Right lobe of liver (tissue), 6 donors: ENCODE results near the gene RGL1. TPM values are rescaled to one million over a fixed set of nuclear protein-coding genes. Genes with fewer than 3 reads are reported as not detected.

ENCODE experiments used
- ATAC-seq, 4 donors: fragments of 200-7000 bp; cut with Tn5 transposase; one replicate each; pipeline ENCODE4 v1.9.1; 2020; ENCODE audit warnings: mild to moderate bottlenecking in 4 of 4, moderate library complexity in 4 of 4
- DNase-seq, 3 donors: peaks; one replicate each; pipeline ENCODE4 v3.0.0-alpha.2; 2020
- H3K27ac ChIP-seq, 3 donors: fragments of 200-600 bp; one replicate each; pipeline ENCODE4 v1.8.0; 2022
- H3K27me3 ChIP-seq, 2 donors: fragments of 200-600 bp; one replicate each; pipeline ENCODE4 v1.8.0; 2022
- H3K36me3 ChIP-seq, 4 donors: fragments of 200-600 bp; sonication (generic) in 1 of 4; one replicate each; pipeline versions ENCODE4 v1.5.1 to v1.8.0; 2017 to 2022; ENCODE audit warnings: control low read depth in 1 of 4
- H3K4me1 ChIP-seq, 4 donors: fragments of 200-600 bp; sonication (generic) in 1 of 4; one replicate each; pipeline versions ENCODE4 v1.5.1 to v1.8.0; 2017 to 2022; ENCODE audit warnings: control low read depth in 1 of 4
- H3K4me3 ChIP-seq, 3 donors: fragments of 200-600 bp; one replicate each; pipeline ENCODE4 v1.8.0; 2022
- H3K9me3 ChIP-seq, 4 donors: fragments of 200-600 bp; sonication (generic) in 1 of 4; one replicate each; pipeline versions ENCODE4 v1.5.1 to v1.8.0; 2017 to 2022; ENCODE audit warnings: control low read depth in 1 of 4
- POLR2A ChIP-seq: fragments of 450-650 bp; IDR thresholded peaks from one replicate; pipeline ENCODE4 v1.6.1; 2017; ENCODE audit warnings: antibody characterized with exemption, mild to moderate bottlenecking
- WGBS: methylation state at CpG from one replicate; pipeline ENCODE4 v1.1.6; 2018; ENCODE audit warnings: low coverage, low lambda C conversion rate; ENCODE audit not compliant: insufficient coverage; ENCODE audit errors: missing lambda C conversion rate; 5-methylcytosine and 5-hydroxymethylcytosine counted together
- intact Hi-C, 2 donors: fragments of 100-400 bp; cut with DNase I; formaldehyde crosslinking; loops; one replicate each; pipeline versions ENCODE4 v1.11.2 to v1.14.1; 2022
- total RNA-seq, 6 experiments: library from RNA; depleted of rRNA in 2 of 6; stranded (reverse); fragments of >200 nt in 2 of 6; fragmentation: NEBNext Ultra II Directional in 3 of 6; extraction: Animal tissue kit (Norgen Biotek cat#: 25700) in 3 of 6; gene quantifications; one replicate each; pipeline versions ENCODE4 v1.1.0 to v1.2.4, GENCODE V29; 2016 to 2023
- TF ChIP-seq, protein P1 (sequence below), 4 donors: fragments of 200-600 bp in 3 of 4; fragments of 450-650 bp in 1 of 4; IDR thresholded peaks; one replicate each; pipeline versions ENCODE4 v1.5.1 to v1.8.0; 2016 to 2022; ENCODE audit warnings: antibody characterized with exemption in 4 of 4, mild to moderate bottlenecking in 2 of 4
- donor health status: DM: no; HTN: yes; CAD: no.
- donor health status: DM: no; HTN: no; CAD: no.
- donor health status: DM: no; HTN: no; CAD: no.
- donor health status: DM: no; HTN: yes; CAD: no.
- donor health status: DM: no; HTN: yes; CAD: no.

The RGL1 gene
- total RNA-seq, 6 experiments from 2014 or later: 5.5 to 13.1 (median 6.9) TPM

DNA sequence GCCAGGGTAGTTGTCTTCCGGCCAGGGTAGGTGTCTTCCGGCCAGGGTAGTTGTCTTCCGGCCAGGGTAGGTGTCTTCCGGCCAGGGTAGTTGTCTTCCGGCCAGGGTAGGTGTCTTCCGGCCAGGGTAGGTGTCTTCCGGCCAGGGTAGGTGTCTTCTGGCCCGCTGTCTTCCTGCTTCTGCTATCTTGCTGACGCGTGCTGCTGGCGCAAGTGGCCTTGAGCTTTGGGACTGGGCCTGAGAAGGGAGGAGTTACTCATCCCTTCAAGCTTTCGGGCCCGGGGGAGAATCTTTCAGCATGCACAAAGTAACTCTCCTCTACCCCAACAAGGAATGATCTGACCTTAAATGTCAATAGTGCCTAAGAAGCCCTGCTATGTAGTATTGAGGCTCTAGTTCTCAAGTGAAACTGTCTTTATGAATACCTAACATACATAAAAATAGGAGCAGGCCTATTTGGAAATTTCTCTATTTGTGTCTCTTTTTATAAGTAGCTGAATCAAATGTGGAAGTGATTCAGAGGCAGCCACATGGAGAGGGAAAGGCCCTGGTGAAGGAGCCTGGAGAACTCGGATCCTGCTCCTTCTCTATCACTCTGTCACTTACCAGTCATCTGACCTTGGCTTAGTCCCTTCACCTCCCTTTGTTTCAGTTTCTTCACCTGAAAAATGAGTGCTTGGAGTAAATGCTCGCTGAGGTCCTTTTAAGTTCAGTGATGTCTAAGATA is 65.6 kb downstream of the RGL1 start:
- Histone ChIP-seq H3K27me3 (no peaks in the 10 kb centered on the region), H3K27ac (peak overlapping the region; percentile 17 to 55 (median 43)), H3K36me3 (no peaks in the 10 kb centered on the region), H3K4me3 (no peak overlapping the region), H3K4me1 (no peaks in the 10 kb centered on the region), H3K9me3 (no peaks in the 10 kb centered on the region)
- intact Hi-C loops: no loop called here
- peak in 3 of 4 donors; percentile 31 to 52 (median 45) for ATAC-seq
- peak in 2 of 3 donors; percentile 53 to 59 for DNase-seq
- 77% methylated on average over 3 of the region's 15 CpGs for WGBS
- TF ChIP-seq POLR2A: no peak
- TF ChIP-seq, protein P1, sequence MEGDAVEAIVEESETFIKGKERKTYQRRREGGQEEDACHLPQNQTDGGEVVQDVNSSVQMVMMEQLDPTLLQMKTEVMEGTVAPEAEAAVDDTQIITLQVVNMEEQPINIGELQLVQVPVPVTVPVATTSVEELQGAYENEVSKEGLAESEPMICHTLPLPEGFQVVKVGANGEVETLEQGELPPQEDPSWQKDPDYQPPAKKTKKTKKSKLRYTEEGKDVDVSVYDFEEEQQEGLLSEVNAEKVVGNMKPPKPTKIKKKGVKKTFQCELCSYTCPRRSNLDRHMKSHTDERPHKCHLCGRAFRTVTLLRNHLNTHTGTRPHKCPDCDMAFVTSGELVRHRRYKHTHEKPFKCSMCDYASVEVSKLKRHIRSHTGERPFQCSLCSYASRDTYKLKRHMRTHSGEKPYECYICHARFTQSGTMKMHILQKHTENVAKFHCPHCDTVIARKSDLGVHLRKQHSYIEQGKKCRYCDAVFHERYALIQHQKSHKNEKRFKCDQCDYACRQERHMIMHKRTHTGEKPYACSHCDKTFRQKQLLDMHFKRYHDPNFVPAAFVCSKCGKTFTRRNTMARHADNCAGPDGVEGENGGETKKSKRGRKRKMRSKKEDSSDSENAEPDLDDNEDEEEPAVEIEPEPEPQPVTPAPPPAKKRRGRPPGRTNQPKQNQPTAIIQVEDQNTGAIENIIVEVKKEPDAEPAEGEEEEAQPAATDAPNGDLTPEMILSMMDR (IDR thresholded peaks at IDR 0.05): no peak

DNA sequence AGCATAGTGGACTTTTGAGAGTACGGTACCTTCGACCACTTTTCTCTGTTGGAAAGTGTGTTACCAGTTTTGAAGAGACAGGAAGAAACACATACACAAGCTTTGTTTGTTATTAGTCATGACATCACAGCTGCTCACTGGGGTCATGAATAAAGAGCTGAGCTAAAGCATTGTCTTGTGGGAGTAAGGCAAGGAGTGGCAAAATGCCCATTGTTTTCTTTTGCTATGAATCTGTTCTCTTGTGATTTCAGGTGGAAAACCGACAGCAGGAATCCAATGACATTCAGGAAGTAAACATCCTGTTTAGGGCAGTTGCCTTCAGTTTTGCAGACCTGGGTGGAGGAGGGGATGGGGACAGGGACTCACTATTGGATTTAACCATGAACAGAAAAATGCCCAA is 66.2 kb downstream of the RGL1 start:
- no peak for TF ChIP-seq POLR2A
- TF ChIP-seq, protein P1 (IDR thresholded peaks at IDR 0.05): no peak
- H3K36me3 ChIP-seq: no peaks in the 10 kb centered on the region
- ATAC-seq (peak; percentile 16 to 55 (median 46)), DNase-seq (no peak)
- no peaks in the 10 kb centered on the region for H3K27me3 ChIP-seq
- H3K4me3 ChIP-seq: no peak overlapping the region
- H3K9me3 ChIP-seq: no peaks in the 10 kb centered on the region
- peak overlapping the region; percentile 17 to 55 (median 43) for H3K27ac ChIP-seq
- intact Hi-C loops: no loop called here
- peaks cover 0 to 5% (median 0%) of the 10 kb centered on the region in 4 donors for H3K4me1 ChIP-seq
- WGBS: 55% methylated on average over 3 of the region's 3 CpGs

DNA sequence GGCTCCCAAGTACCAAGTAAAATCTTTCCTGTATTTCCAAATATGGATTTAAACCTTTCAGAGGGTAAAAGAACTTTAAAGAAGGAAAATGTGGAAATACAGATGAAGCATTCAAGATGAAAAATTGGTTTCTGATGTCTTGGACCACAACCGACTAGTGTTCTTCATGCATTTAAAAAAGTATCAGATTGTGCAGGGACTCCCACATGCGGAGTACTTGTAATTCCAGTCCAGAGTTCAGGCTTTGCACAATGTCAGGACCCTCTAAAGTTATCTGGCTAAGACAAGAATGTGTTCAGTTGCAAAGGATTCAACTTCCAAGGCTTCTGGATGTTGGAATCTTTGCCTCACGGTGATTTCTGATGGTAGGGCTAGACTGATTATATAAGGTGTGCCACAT is 66.7 kb downstream of the RGL1 start:
- H3K9me3 ChIP-seq: no peaks in the 10 kb centered on the region
- H3K36me3 ChIP-seq: no peaks in the 10 kb centered on the region
- 75% methylated on average over 2 of the region's 3 CpGs for WGBS
- no peaks in the 10 kb centered on the region for H3K27me3 ChIP-seq
- TF ChIP-seq POLR2A: no peak
- TF ChIP-seq, protein P1 (IDR thresholded peaks at IDR 0.05): no peak
- intact Hi-C loops: no loop called here
- DNase-seq (no peak), ATAC-seq (no peak)
- peaks cover 0 to 10% (median under 1%) of the 10 kb centered on the region in 4 donors for H3K4me1 ChIP-seq
- H3K27ac ChIP-seq: peak overlapping the region; percentile 14 to 55 (median 29)
- H3K4me3 ChIP-seq: no peak overlapping the region

DNA sequence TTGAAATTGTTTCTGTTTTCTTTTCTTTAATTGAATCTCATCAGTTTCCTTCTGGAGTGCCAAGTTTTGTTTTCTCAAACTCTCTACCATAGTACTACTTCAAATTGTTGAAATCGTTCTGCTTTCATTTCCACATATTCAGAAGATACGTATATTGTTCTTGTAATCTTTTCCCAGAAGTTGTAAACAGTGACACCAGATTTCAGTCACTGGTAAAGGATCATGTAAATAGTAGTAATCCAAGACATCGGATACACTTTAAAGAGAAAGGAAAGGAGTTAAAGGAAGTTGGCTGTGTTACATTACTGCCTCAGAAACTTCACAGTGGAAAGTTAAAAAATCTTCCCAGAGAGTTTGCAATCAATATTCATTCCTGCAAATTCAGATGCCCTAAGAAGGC is 67.5 kb downstream of the RGL1 start:
- H3K36me3 ChIP-seq: no peaks in the 10 kb centered on the region
- no peak overlapping the region for H3K27ac ChIP-seq
- ATAC-seq (peak in 3 of 4 donors; percentile 8 to 32 (median 22)), DNase-seq (no peak)
- TF ChIP-seq POLR2A: no peak
- TF ChIP-seq, protein P1 (IDR thresholded peaks at IDR 0.05): no peak
- intact Hi-C loops: no loop called here
- H3K27me3 ChIP-seq: no peaks in the 10 kb centered on the region
- H3K4me1 ChIP-seq: peaks cover 0 to 10% (median 1%) of the 10 kb centered on the region in 4 donors
- WGBS: 39% methylated on average over 3 of the region's 3 CpGs
- H3K9me3 ChIP-seq: no peaks in the 10 kb centered on the region
- no peak overlapping the region for H3K4me3 ChIP-seq
